Right lobe of liver (tissue), 4 donors: ENCODE results near the gene RPRD1B.

Experiments
- POLR2A ChIP-seq: fragments of 450-650 bp; IDR thresholded peaks from one replicate; pipeline ENCODE4 v1.6.1; 2017; ENCODE audit warnings: antibody characterized with exemption, mild to moderate bottlenecking
- TF ChIP-seq, protein P1 (sequence below), 4 donors: fragments of 200-600 bp in 3 of 4; fragments of 450-650 bp in 1 of 4; IDR thresholded peaks; one replicate each; pipeline versions ENCODE4 v1.5.1 to v1.8.0; 2016 to 2022; ENCODE audit warnings: antibody characterized with exemption in 4 of 4, mild to moderate bottlenecking in 2 of 4
- donor health status: DM: no; HTN: no; CAD: no.
- donor health status: DM: no; HTN: no; CAD: no.
- donor health status: DM: no; HTN: yes; CAD: no.

DNA sequence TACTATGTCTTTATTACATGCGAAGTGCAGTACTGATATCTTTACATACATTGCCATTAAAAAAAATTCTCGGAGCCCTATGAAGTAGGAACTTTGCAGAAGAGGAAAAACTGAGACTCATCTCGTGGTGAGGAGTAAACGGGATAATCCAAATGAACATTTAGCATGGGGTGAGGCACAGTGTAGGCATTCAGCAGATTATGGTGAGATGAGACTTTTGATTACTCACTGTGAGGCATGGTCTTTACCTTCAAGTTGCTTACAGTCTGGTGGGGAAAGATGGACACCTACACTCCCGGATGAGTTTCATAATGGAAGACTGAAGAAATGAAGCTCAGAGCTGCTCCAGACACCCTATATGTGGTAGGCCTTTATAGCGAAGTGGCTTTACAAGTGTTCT, 1.4 kb downstream of the RPRD1B start:
- TF ChIP-seq, protein P1, sequence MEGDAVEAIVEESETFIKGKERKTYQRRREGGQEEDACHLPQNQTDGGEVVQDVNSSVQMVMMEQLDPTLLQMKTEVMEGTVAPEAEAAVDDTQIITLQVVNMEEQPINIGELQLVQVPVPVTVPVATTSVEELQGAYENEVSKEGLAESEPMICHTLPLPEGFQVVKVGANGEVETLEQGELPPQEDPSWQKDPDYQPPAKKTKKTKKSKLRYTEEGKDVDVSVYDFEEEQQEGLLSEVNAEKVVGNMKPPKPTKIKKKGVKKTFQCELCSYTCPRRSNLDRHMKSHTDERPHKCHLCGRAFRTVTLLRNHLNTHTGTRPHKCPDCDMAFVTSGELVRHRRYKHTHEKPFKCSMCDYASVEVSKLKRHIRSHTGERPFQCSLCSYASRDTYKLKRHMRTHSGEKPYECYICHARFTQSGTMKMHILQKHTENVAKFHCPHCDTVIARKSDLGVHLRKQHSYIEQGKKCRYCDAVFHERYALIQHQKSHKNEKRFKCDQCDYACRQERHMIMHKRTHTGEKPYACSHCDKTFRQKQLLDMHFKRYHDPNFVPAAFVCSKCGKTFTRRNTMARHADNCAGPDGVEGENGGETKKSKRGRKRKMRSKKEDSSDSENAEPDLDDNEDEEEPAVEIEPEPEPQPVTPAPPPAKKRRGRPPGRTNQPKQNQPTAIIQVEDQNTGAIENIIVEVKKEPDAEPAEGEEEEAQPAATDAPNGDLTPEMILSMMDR (IDR thresholded peaks at IDR 0.05): no peak
- no peak for TF ChIP-seq POLR2A
